ENCODE data around the gene NCLN. TPM values are rescaled to one million over a fixed set of nuclear protein-coding genes. Genes with fewer than 3 reads are reported as not detected.

NCLN gene
- total RNA-seq, 2 donors from 2014 or later = 75.0 to 195 TPM

DNA sequence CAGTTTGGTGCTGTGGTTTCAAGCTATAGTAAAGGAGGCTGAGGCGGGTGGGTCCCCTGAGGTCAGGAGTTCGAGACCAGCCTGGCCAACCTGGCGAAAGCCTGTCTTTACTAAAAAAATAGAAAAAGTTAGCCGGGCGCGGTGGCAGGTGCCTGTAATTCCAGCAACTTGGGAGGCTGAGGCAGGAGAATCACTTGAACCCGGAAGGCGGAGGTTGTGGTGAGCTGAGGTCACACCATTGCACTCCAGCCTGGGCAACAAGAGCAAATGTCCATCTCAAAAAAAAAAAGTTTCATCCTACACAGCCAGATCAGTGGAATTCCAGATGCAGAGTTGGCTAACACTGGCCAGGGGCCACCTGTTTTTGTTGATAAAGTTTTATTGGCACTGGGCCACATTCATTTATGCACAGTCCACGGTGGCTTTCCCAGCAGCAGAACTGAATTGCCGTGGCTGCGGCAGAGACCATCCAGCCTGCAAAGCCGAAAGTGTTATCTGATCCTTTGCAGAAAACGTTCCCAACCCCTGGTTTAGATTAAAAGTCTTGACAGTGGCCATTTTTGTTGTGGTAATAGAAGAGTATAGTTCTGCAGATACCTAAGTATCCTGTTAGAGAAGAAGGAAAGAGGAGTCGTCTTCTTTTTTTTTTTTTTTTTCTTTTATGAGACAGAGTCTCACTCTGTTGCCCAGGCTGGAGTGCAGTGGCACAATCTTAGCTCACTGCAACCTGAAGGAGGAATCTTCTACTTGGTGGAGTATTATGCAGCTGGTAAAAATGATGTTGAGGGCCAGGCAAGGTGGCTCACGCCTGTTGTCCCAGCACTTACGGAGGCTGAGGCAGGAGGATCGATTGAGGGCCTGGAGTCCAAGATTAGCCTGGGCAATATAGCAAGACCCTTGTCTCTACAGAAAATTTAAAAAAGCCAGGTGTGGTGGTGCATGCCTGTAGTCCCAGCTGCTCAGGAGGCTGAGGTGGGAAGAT is 8.7 kb downstream of the NCLN start:
- intact Hi-C loops (cut with DNase I) = no loop called here
- Histone ChIP-seq H3K36me3 (no peaks in the 10 kb centered on the region), H3K9me3 (no peaks in the 10 kb centered on the region)

DNA sequence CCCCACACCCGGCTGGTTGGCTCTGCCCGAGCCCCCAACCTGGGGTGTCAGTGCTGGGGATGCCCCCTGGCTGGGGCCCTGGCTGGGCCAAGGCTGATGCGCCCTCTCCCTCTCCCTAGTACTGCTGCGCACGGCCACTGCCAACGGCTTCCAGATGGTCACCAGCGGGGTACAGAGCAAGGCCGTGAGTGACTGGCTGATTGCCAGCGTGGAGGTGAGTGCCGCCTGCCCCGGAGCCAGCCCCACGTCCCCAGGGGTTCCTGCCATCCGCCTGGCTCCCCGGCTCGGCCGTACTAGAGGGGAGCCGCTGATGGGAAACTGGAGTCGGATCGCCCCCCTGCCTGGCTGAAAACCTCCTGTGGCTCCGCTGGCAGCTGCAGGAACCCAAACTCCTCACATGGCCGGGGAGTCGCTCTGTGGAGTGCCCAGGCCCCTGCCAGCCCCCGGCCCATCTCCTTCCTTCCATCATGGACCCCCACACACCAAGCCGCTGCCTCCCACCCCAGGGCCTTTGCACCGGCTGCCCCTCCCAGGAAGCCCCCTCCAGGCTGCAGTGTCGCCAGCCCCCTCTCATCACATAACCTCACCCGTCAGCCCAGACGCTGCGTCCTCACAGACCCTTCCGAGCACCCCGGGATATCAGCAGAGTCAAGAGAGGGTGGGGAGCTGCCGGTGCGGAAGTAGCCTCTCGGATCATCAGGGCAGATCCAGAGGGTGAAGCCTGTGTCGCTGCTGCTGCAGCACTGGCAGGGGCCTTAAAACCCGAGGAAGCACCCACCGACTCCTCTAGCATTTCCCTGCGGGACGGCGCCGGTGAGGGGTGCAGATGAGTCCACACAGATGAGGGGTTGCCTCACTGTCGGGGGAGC is 10.6 kb downstream of the NCLN start:
- Histone ChIP-seq H3K9me3 (no peaks in the 10 kb centered on the region), H3K36me3 (no peaks in the 10 kb centered on the region), H3K4me3 (no peak overlapping the region), H3K4me1 (no peaks in the 10 kb centered on the region), H3K27me3 (no peaks in the 10 kb centered on the region), H3K9ac (ENCODE audit: low read depth in 2 of 2, low read length in 2 of 2) (no peak overlapping the region), H3K27ac (no peak overlapping the region)
- intact Hi-C loops (cut with DNase I) = no loop called here
- DNase-seq = no peak
- TF ChIP-seq, protein P1, sequence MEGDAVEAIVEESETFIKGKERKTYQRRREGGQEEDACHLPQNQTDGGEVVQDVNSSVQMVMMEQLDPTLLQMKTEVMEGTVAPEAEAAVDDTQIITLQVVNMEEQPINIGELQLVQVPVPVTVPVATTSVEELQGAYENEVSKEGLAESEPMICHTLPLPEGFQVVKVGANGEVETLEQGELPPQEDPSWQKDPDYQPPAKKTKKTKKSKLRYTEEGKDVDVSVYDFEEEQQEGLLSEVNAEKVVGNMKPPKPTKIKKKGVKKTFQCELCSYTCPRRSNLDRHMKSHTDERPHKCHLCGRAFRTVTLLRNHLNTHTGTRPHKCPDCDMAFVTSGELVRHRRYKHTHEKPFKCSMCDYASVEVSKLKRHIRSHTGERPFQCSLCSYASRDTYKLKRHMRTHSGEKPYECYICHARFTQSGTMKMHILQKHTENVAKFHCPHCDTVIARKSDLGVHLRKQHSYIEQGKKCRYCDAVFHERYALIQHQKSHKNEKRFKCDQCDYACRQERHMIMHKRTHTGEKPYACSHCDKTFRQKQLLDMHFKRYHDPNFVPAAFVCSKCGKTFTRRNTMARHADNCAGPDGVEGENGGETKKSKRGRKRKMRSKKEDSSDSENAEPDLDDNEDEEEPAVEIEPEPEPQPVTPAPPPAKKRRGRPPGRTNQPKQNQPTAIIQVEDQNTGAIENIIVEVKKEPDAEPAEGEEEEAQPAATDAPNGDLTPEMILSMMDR (IDR thresholded peaks at IDR 0.05) = no peak

More for the DNA sequence above, 8.7 kb downstream of the NCLN start:
- Histone ChIP-seq H3K9ac (ENCODE audit: low read depth in 2 of 2, low read length in 2 of 2) (no peak overlapping the region), H3K27ac (no peak overlapping the region), H3K4me3 (no peak overlapping the region), H3K4me1 (peaks cover 4% of the 10 kb centered on the region), H3K27me3 (no peaks in the 10 kb centered on the region)
- TF ChIP-seq, protein P1 (IDR thresholded peaks at IDR 0.05) = no peak
- no peak for DNase-seq

DNA sequence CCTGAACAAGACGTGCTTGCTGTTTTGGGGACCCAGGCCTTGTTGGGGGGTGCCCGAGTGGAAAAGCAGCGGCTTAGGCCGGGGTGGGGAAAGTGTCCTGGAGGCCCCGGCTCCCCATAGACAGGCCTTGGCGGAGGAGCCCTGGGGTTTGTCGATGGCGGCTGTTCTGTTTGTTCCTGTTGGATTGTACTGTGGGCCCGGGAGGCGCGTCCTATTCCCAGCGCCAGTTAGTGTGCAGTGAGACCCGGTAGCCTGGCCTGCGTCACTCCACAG is 11.1 kb downstream of the NCLN start:
- no peaks in the 10 kb centered on the region for H3K9me3 ChIP-seq
- DNase-seq = no peak
- no peak overlapping the region for H3K9ac ChIP-seq (ENCODE audit: low read depth in 2 of 2, low read length in 2 of 2)
- no peak overlapping the region for H3K27ac ChIP-seq
- H3K27me3 ChIP-seq = no peaks in the 10 kb centered on the region
- H3K4me1 ChIP-seq = no peaks in the 10 kb centered on the region
- TF ChIP-seq, protein P1 (IDR thresholded peaks at IDR 0.05) = no peak
- no peak overlapping the region for H3K4me3 ChIP-seq
- intact Hi-C loops (cut with DNase I) = no loop called here
- H3K36me3 ChIP-seq = no peaks in the 10 kb centered on the region

DNA sequence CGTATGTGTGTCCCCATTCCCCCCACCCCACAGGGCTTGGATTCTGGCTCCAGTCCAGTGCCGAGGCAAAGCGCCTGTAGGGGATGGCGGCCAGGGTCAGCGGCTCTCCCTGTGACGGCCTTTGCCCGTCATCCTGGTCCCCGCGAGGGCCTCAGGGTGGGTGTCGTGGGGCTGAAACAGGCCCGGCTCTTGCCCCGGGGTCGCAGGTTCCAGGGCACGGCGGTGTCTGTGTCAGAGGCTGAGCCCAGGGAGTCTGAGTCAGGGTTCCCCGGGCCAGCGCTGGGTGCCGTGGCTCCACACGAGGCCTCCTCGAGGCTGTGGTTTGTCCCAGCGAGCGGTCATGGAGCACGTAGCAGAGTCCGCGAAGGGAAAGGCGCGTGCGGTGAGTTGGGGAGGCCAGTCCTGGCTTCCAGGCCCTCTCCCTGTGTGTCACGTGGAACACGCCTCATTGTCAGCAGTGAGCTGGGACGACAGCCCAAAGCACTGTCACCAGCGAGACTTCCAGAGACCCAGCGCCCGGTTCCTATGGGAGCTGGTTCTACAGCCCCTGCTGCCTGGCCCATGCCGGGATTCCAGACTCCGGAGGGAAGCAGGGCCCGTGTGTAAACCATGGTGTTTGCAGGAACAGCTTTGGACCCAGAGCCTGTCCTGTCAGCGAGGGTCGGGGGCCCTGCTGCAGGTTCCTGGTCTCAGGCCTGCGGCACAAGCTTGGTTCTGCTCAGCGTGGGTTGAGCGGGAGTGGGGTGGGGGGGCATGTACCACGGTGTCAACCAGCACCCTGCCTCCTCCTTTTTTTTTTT is 13.4 kb downstream of the NCLN start:
- no peak for DNase-seq
- intact Hi-C loops (cut with DNase I) = no loop called here
- H3K9ac ChIP-seq (ENCODE audit: low read depth in 2 of 2, low read length in 2 of 2) = no peak overlapping the region
- no peak overlapping the region for H3K27ac ChIP-seq
- no peaks in the 10 kb centered on the region for H3K27me3 ChIP-seq
- TF ChIP-seq, protein P1 (IDR thresholded peaks at IDR 0.05) = no peak
- no peaks in the 10 kb centered on the region for H3K9me3 ChIP-seq
- no peak overlapping the region for H3K4me3 ChIP-seq
- H3K36me3 ChIP-seq = no peaks in the 10 kb centered on the region
- H3K4me1 ChIP-seq = no peaks in the 10 kb centered on the region

Measured in colonic mucosa (tissue), 4 donors.